Ishikawa (cell line): Measurements from ENCODE around the gene U2AF2.

Experiments used
- CEBPB ChIP-seq: IDR thresholded peaks from 2 replicates; pipeline ENCODE4 v1.6.1; 2012
- CREB1 ChIP-seq: IDR thresholded peaks from 2 replicates; pipeline ENCODE4 v1.6.1; 2012; ENCODE audit warnings: low read depth
- EGR1 ChIP-seq: IDR thresholded peaks from 2 replicates; pipeline ENCODE4 v1.6.1; 2012
- EP300 ChIP-seq: IDR thresholded peaks from 2 replicates; pipeline ENCODE4 v1.6.1; 2012; ENCODE audit warnings: borderline replicate concordance
- FOXM1 ChIP-seq: IDR thresholded peaks from 2 replicates; pipeline ENCODE4 v1.6.1; 2012; ENCODE audit warnings: low read depth, borderline replicate concordance
- MAX ChIP-seq: IDR thresholded peaks from 2 replicates; pipeline ENCODE4 v1.6.1; 2012
- NFIC ChIP-seq: IDR thresholded peaks from 2 replicates; pipeline ENCODE4 v1.6.1; 2012
- RAD21 ChIP-seq: IDR thresholded peaks from 2 replicates; pipeline ENCODE4 v1.6.1; 2012; ENCODE audit warnings: low read depth
- REST ChIP-seq: IDR thresholded peaks from 2 replicates; pipeline ENCODE4 v1.6.1; 2012; ENCODE audit warnings: low read depth, mild to moderate bottlenecking
- TAF1 ChIP-seq: IDR thresholded peaks from 2 replicates; pipeline ENCODE4 v1.6.1; 2012; ENCODE audit warnings: low read depth, mild to moderate bottlenecking
- TEAD4 ChIP-seq: IDR thresholded peaks from 2 replicates; pipeline ENCODE4 v1.6.1; 2012
- USF1 ChIP-seq: IDR thresholded peaks from 2 replicates; pipeline ENCODE4 v1.6.1; 2012
- YY1 ChIP-seq: IDR thresholded peaks from 2 replicates; pipeline ENCODE4 v1.6.1; 2012; ENCODE audit warnings: low read depth
- ZBTB7A ChIP-seq: IDR thresholded peaks from 2 replicates; pipeline ENCODE4 v1.6.1; 2012; ENCODE audit warnings: low read depth

DNA sequence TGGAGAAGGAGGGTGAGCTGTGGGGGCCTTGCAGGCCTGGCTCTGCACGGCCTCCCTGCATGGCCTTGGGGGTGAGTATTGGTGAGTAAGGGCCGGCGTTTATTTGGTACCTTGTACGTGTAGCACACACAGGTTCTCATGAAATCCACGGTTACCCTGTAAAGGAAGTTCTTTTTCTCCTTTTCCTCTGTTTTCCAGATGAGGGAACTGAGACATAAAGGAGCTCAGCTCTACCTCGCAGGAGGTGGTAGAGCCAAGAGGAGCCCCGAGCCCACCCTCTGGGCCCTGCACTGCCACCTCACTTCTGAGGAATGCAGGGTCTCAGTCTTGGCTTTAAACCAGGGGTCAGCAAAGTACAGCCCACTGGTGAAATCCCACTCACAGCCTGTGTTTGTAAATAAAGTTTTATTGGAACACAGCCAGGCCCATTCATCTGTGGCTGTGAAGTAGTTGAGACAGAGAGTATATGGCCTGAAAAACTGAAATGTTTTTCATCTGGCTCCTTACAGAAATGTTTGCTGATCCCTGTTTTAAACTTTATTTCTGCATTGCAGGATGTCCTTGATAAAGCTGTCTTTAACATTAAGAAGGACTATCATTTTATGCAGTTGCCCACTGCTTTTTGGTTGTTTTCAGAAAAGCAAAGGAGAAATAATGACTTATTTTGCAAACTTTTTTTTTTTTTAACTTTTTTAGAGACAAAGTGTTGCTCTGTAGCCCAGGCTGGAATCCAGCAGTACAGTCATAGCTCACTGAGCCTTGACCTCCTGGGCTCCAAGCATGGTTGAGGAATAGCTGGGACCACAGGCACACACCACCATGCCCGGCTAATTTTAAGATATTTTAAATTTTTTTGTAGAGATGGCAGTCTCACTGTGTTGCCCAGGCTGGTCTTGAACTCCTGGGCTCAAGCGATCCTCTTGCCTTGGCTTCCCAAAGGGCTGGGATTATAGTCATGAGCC, 26.6 kb downstream of the U2AF2 start:
- TF ChIP-seq FOXM1 (no peak), CREB1 (no peak), CEBPB (no peak), MAX (no peak), RAD21 (no peak), REST (no peak), EP300 (no peak), ZBTB7A (no peak), YY1 (no peak), EGR1 (no peak), TEAD4 (no peak), USF1 (no peak), TAF1 (no peak), NFIC (0 out of 2 replicates have a peak, but pooled peaks have one; percentile 6)
